K562 (cell line): ENCODE results near the gene FITM2. TPM values are rescaled to one million over a fixed set of nuclear protein-coding genes. Genes with fewer than 3 reads are reported as not detected.

Source experiments
- ATAC-seq: fragments of 200-7000 bp; cut with Tn5 transposase; 3 replicates; pipeline ENCODE4 v1.9.1; 2020; ENCODE audit warnings: moderate library complexity
- BruUV-seq: library from RNA; stranded (reverse); fragments of 400-500 nt; replicated peaks from 2 replicates; lab custom pipeline; 2021; lab: Mats Ljungman, UMichigan
- CTCF ChIA-PET: fragments of 300-600 bp; formaldehyde crosslinking; extraction: SDS; loops from one replicate; lab custom pipeline; 2021; ENCODE audit warnings: low intra/inter-chr PET ratio; lab: Yijun Ruan, JAX
- POLR2A ChIA-PET: fragments of 300-600, 350-650 bp; sonication (Branson Sonifier 250); formaldehyde crosslinking; extraction: SDS; loops from one replicate; lab custom pipeline; 2021; ENCODE audit warnings: antibody characterized with exemption, inconsistent platforms; lab: Yijun Ruan, JAX
- DNase-seq, 4 experiments: peaks; one replicate each; pipeline versions ENCODE4 v3.0.0 to v3.0.0-alpha.2; 2011 to 2018; ENCODE audit warnings: low spot score in 3 of 4, mixed read lengths in 3 of 4; ENCODE audit errors: extremely low read depth in 1 of 4
- FAIRE-seq: peaks from 2 replicates; lab custom pipeline; 2011; peaks lifted over from hg19 to GRCh38; lab: Jason Lieb, UNC
- H2AFZ ChIP-seq: 2 replicates; pipeline ENCODE4 v1.6.0; 2011; ENCODE audit warnings: low read depth, low read length, control low read depth, inconsistent platforms
- H3K27ac ChIP-seq: fragments of 200-600 bp; 3 replicates; pipeline ENCODE4 v1.8.0; 2011; ENCODE audit warnings: low read depth, mild to moderate bottlenecking, control low read depth, inconsistent platforms, low read length, moderate library complexity, mixed read lengths; ENCODE audit errors: extremely low read depth
- H3K27me3 ChIP-seq, 2 experiments: fragments of 300-600 bp in 1 of 2; 2 replicates in 1 of 2; 3 replicates in 1 of 2; pipeline versions ENCODE4 v1.6.0 to v1.8.0; 2011; ENCODE audit warnings: inconsistent platforms in 2 of 2, low read length in 2 of 2, mild to moderate bottlenecking in 1 of 2, mixed read lengths in 1 of 2, moderate library complexity in 1 of 2; ENCODE audit not compliant: control insufficient read depth in 2 of 2, insufficient read depth in 2 of 2
- H3K36me3 ChIP-seq: fragments of 300-600 bp; 3 replicates; pipeline ENCODE4 v1.8.0; 2011; ENCODE audit warnings: mild to moderate bottlenecking, low read length, inconsistent platforms; ENCODE audit not compliant: control insufficient read depth, insufficient read depth
- H3K4me1 ChIP-seq, 2 experiments: fragments of 200-600 bp in 1 of 2; replicated peaks in 1 of 2; 2 replicates in 1 of 2; 3 replicates in 1 of 2; pipeline versions ENCODE4 v1.5.1 to v1.8.0; 2011; ENCODE audit warnings: inconsistent platforms in 2 of 2, low read length in 2 of 2, mild to moderate bottlenecking in 1 of 2, mixed read lengths in 1 of 2, moderate library complexity in 1 of 2; ENCODE audit not compliant: control insufficient read depth in 2 of 2, insufficient read depth in 2 of 2
- H3K4me2 ChIP-seq: 2 replicates; pipeline ENCODE4 v1.6.1; 2011; ENCODE audit warnings: low read length, control low read depth, inconsistent platforms, mixed read lengths; ENCODE audit not compliant: insufficient read depth
- H3K4me3 ChIP-seq: fragments of 200-600 bp; sonication (generic), shearing (Covaris generic); 2 replicates; pipeline ENCODE4 v1.5.1; 2016; ENCODE audit warnings: control low read depth, inconsistent platforms
- H3K79me2 ChIP-seq: fragments of 200-600 bp; 3 replicates; pipeline ENCODE4 v1.8.0; 2011; ENCODE audit warnings: low read length, inconsistent platforms; ENCODE audit not compliant: control insufficient read depth, insufficient read depth
- H3K9ac ChIP-seq, 2 experiments: 2 replicates each; pipeline versions ENCODE4 v1.6.0 to v1.6.1; 2011; ENCODE audit warnings: low read depth in 2 of 2, low read length in 2 of 2, control low read depth in 1 of 2, inconsistent platforms in 1 of 2, mild to moderate bottlenecking in 1 of 2, mixed read lengths in 1 of 2; ENCODE audit not compliant: insufficient read depth in 1 of 2
- H3K9me1 ChIP-seq: one replicate; pipeline ENCODE4 v1.6.0; 2011; ENCODE audit warnings: inconsistent platforms, mild to moderate bottlenecking, low read length, moderate library complexity; ENCODE audit not compliant: control insufficient read depth, insufficient read depth
- H3K9me3 ChIP-seq: replicated peaks from 2 replicates; pipeline ENCODE4 v1.5.1; 2011; ENCODE audit warnings: low read depth, low read length, inconsistent platforms; ENCODE audit not compliant: control insufficient read depth, insufficient read depth
- H4K20me1 ChIP-seq: replicated peaks from 2 replicates; pipeline ENCODE4 v1.6.1; 2011; ENCODE audit warnings: low read length, inconsistent platforms, mixed read lengths; ENCODE audit not compliant: control insufficient read depth, insufficient read depth
- ARID2 ChIP-seq: fragments of 450-650 bp; IDR thresholded peaks from 2 replicates; pipeline ENCODE4 v1.6.1; 2017; ENCODE audit warnings: antibody characterized with exemption, mild to moderate bottlenecking
- BRF2 ChIP-seq: IDR thresholded peaks from 3 replicates; pipeline ENCODE4 v1.6.1; 2011; ENCODE audit warnings: borderline replicate concordance, mild to moderate bottlenecking; ENCODE audit not compliant: insufficient read length, insufficient read depth
- EP400 ChIP-seq: fragments of 450-650 bp; IDR thresholded peaks from 2 replicates; pipeline ENCODE4 v1.6.1; 2017; ENCODE audit warnings: antibody characterized with exemption, mild to moderate bottlenecking, moderate library complexity
- FOXK1 ChIP-seq: sonication (generic); formaldehyde crosslinking; IDR thresholded peaks from 2 replicates; pipeline ENCODE4 v1.8.0; 2022; ENCODE audit warnings: missing genetic modification reagents, mild to moderate bottlenecking, borderline replicate concordance
- ILF3 ChIP-seq: fragments of 450-650 bp; IDR thresholded peaks from 2 replicates; pipeline ENCODE4 v1.6.1; 2018; ENCODE audit warnings: antibody characterized with exemption, mild to moderate bottlenecking, moderate library complexity, borderline replicate concordance
- KAT8 ChIP-seq: fragments of 450-650 bp; IDR thresholded peaks from 2 replicates; pipeline ENCODE4 v1.6.1; 2016; ENCODE audit warnings: low read depth, mild to moderate bottlenecking
- KDM2B ChIP-seq: fragments of 250-450 bp; sonication (Bioruptor Pico); IDR thresholded peaks from 2 replicates; pipeline ENCODE4 v1.8.0; 2021; ENCODE audit warnings: mild to moderate bottlenecking, moderate library complexity
- NFIC ChIP-seq: fragments of 450-650 bp; IDR thresholded peaks from 2 replicates; pipeline ENCODE4 v1.6.1; 2017; ENCODE audit warnings: mild to moderate bottlenecking, inconsistent platforms
- NUFIP1 ChIP-seq: fragments of 450-650 bp; IDR thresholded peaks from 2 replicates; pipeline ENCODE4 v1.6.1; 2018; ENCODE audit not compliant: partially characterized antibody
- PML ChIP-seq: IDR thresholded peaks from 2 replicates; pipeline ENCODE4 v1.6.1; 2012; ENCODE audit warnings: low read length, inconsistent platforms
- PREB ChIP-seq: sonication (generic); formaldehyde crosslinking; IDR thresholded peaks from 2 replicates; pipeline ENCODE4 v1.8.1; 2023; ENCODE audit warnings: mild to moderate bottlenecking, missing genetic modification reagents
- RBM39 ChIP-seq: fragments of 200-400 bp; formaldehyde crosslinking; optimal IDR thresholded peaks from 2 replicates; pipeline ENCODE3; 2018; ENCODE audit warnings: low read depth, low read length
- SRSF9 ChIP-seq: fragments of 200-400 bp; formaldehyde crosslinking; IDR thresholded peaks from 2 replicates; pipeline ENCODE4 v1.6.1; 2017; ENCODE audit warnings: low read depth, low read length, borderline replicate concordance
- ZNF140 ChIP-seq: fragments of 250-450 bp; sonication (Bioruptor Pico); IDR thresholded peaks from 2 replicates; pipeline ENCODE4 v1.8.0; 2021; ENCODE audit warnings: moderate library complexity, mild to moderate bottlenecking, inconsistent platforms
- ZNF277 ChIP-seq: fragments of 250-450 bp; sonication (Bioruptor Pico); IDR thresholded peaks from 2 replicates; pipeline ENCODE4 v1.8.0; 2022; ENCODE audit warnings: inconsistent platforms, mild to moderate bottlenecking, moderate library complexity, borderline replicate concordance
- ZNF512 ChIP-seq: IDR thresholded peaks from 2 replicates; pipeline ENCODE4 v1.6.1; 2016; ENCODE audit warnings: missing genetic modification characterization, missing compliant biosample characterization
- ZNF655 ChIP-seq: fragments of 250-450 bp; sonication (Bioruptor Pico); IDR thresholded peaks from 2 replicates; pipeline ENCODE4 v1.5.0; 2021
- ZSCAN32 ChIP-seq: fragments of 450-650 bp; formaldehyde crosslinking; IDR thresholded peaks from 2 replicates; pipeline ENCODE4 v1.4.0; 2020; ENCODE audit warnings: mild to moderate bottlenecking, moderate library complexity
- in situ Hi-C: fragments of 300-500 bp; cut with MboI; formaldehyde crosslinking; loops from 4 replicates; pipeline ENCODE4 v1.15.0; 2018; ENCODE audit warnings: inconsistent platforms, mixed read lengths
- intact Hi-C: fragments of 100-400 bp; cut with micrococcal nuclease; formaldehyde crosslinking; loops from 2 replicates; pipeline ENCODE4 v1.14.2; 2022
- polyA plus RNA-seq, 8 experiments: library from polyadenylated mRNA; depleted of rRNA in 4 of 8; stranded (reverse) in 5 of 8; unstranded in 3 of 8; fragments of >200 nt; fragmentation: Nextera tagmentation in 2 of 8; fragmentation: Illumina TruSeq in 1 of 8; extraction: Ambion mirVana in 2 of 8; extraction: Trizol in 1 of 8; gene quantifications; 2 replicates each; pipeline versions ENCODE4 v1.2.1 to v1.2.3, GENCODE V29; 2011 to 2014; ENCODE audit warnings: inconsistent platforms in 1 of 8, missing spikeins in 1 of 8
- total RNA-seq, 7 experiments: library from RNA; depleted of rRNA in 6 of 7; stranded (reverse); fragments of >200 nt in 6 of 7; fragmentation: Illumina TruSeq in 2 of 7; extraction: Trizol in 2 of 7; gene quantifications; 2 replicates each; pipeline versions ENCODE4 v1.2.1 to v1.2.3, GENCODE V29; 2011 to 2021; ENCODE audit warnings: low replicate concordance in 1 of 7

The FITM2 gene
- total and polyA plus RNA-seq, 9 of the 15 experiments (the other 6 are each of a cell fraction or from before 2014, with no cell fraction given): 0.64 to 2.8 (median 1.8) TPM

- H3K36me3 ChIP-seq: no peaks in the 10 kb centered on the region
- no peak overlapping the region for H3K27ac ChIP-seq
- no peaks in the 10 kb centered on the region for H4K20me1 ChIP-seq
- H3K27me3 ChIP-seq: peaks cover 3 to 12% of the 10 kb centered on the region in 2 experiments; a peak in 1 of 5 replicates
- intact Hi-C loops (no loop called here), in situ Hi-C loops (no loop called here)
- H3K9me3 ChIP-seq: no peaks in the 10 kb centered on the region
- BruUV-seq: no TSS peak
- H3K4me1 ChIP-seq: peaks cover 0 to 2% of the 10 kb centered on the region in 2 experiments; a peak in 2 of 5 replicates
- no peak overlapping the region for H3K9ac ChIP-seq
- H2AFZ ChIP-seq: no peak overlapping the region
- no peak for TF ChIP-seq NFIC
- TF ChIP-seq ZNF277 (CRISPR knock-in tag): no peak
- TF ChIP-seq SRSF9: no peak
- TF ChIP-seq KAT8: no peak
- TF ChIP-seq ILF3: no peak
- no peak for TF ChIP-seq ZNF655 (CRISPR knock-in tag)
- TF ChIP-seq EP400: no peak
- no peak for TF ChIP-seq PREB (CRISPR knock-in tag)
- TF ChIP-seq KDM2B (CRISPR knock-in tag): no peak
- TF ChIP-seq ZNF140 (CRISPR knock-in tag): no peak
- no peak for TF ChIP-seq ARID2
- no peak for TF ChIP-seq BRF2
- TF ChIP-seq FOXK1 (CRISPR knock-in tag): no peak
- no peak for TF ChIP-seq ZNF512 (tag)
- TF ChIP-seq ZSCAN32 (CRISPR knock-in tag): no peak
- no peak for TF ChIP-seq NUFIP1
- TF ChIP-seq PML: no peak
- TF ChIP-seq RBM39: no peak
- TF ChIP-seq, all 486 proteins: peak for 0
- FAIRE-seq (no peak), DNase-seq (no peak), ATAC-seq (no peak)
- no peaks in the 10 kb centered on the region for H3K79me2 ChIP-seq
- POLR2A ChIA-PET: no interaction called here
- no peak overlapping the region for H3K4me3 ChIP-seq
- no peak overlapping the region for H3K4me2 ChIP-seq
- CTCF ChIA-PET: no interaction called here
- H3K9me1 ChIP-seq: no peaks in the 10 kb centered on the region
These were observed 9.7 kb downstream of the FITM2 start for GRCh38 chr20:44301285-44301684.
